Lung microvascular endothelial cell (primary cell): ENCODE data around the gene GSAP. TPM values are rescaled to one million over a fixed set of nuclear protein-coding genes. Genes with fewer than 3 reads are reported as not detected.
"Not testable (repeated sequence)": the region's sequence is repeated elsewhere in the genome, so short reads cannot be mapped to it uniquely, and the experiment has no call there.

Experiments
- DNase-seq, 2 donors: peaks; one replicate each; pipeline versions ENCODE4 v3.0.0 to v3.0.0-alpha.2; 2010; ENCODE audit warnings: low read depth in 2 of 2
- total RNA-seq: library from RNA; depleted of rRNA; stranded (reverse); fragments of >200 nt; gene quantifications from 2 replicates; pipeline ENCODE4 v1.2.1, GENCODE V29; 2014

GSAP gene, protein sequence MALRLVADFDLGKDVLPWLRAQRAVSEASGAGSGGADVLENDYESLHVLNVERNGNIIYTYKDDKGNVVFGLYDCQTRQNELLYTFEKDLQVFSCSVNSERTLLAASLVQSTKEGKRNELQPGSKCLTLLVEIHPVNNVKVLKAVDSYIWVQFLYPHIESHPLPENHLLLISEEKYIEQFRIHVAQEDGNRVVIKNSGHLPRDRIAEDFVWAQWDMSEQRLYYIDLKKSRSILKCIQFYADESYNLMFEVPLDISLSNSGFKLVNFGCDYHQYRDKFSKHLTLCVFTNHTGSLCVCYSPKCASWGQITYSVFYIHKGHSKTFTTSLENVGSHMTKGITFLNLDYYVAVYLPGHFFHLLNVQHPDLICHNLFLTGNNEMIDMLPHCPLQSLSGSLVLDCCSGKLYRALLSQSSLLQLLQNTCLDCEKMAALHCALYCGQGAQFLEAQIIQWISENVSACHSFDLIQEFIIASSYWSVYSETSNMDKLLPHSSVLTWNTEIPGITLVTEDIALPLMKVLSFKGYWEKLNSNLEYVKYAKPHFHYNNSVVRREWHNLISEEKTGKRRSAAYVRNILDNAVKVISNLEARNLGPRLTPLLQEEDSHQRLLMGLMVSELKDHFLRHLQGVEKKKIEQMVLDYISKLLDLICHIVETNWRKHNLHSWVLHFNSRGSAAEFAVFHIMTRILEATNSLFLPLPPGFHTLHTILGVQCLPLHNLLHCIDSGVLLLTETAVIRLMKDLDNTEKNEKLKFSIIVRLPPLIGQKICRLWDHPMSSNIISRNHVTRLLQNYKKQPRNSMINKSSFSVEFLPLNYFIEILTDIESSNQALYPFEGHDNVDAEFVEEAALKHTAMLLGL
- total RNA-seq = 2.0 and 3.6 TPM in 2 replicates

DNA sequence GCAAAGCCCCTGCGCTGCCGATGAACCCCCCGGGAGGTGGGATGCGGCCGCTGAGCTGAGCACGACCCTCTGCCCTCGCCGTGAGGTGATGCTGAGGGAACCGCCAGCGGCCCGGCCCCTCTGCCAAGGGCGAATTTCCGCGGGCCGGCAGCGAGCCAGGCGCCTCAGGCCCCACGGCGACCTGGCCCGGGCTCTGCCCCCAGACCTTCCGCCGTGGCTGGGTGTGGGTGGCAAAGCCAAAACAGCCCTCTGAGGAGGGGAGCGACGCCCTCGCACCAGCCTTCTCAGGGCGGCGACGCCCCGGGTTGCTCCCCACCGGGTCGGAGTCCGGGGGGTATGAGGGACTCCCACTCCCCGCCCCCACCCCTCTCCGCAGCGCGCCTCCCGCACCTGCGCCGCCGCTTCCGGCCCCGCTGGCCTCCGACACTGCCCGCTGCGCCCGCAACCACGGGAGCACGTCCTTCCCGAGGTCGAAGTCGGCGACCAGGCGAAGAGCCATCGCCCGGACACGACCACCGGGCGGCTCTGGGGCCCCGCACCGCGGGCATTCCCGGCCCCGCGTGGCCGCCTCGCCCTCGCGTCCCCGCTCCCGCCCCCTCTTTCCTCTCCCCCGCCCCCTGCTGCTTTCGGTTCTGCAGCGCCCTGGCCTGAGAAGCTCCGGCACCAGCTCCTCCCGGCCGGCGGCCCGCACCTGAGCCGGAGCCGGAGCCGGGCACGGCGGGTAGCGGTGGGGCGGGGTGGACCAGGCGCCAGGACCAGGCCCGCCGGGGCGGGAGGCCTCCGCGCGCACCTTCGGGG, at the start of gene GSAP:
TSS of gene GSAP (minus strand) at position 527 of the 798 bp plus-strand sequence. CDS start at position 499, 28 bp downstream.
- peak; percentile 34 to 50 for DNase-seq

- no peak for DNase-seq
These were observed 49.1 kb upstream of the GSAP start for GRCh38 chr7:77465256-77465655.

- DNase-seq = no peak
These were observed 48.4 kb upstream of the GSAP start for GRCh38 chr7:77464589-77464988.

- DNase-seq = not testable (repeated sequence)
These were observed 47.5 kb upstream of the GSAP start for GRCh38 chr7:77463632-77464031.

DNA sequence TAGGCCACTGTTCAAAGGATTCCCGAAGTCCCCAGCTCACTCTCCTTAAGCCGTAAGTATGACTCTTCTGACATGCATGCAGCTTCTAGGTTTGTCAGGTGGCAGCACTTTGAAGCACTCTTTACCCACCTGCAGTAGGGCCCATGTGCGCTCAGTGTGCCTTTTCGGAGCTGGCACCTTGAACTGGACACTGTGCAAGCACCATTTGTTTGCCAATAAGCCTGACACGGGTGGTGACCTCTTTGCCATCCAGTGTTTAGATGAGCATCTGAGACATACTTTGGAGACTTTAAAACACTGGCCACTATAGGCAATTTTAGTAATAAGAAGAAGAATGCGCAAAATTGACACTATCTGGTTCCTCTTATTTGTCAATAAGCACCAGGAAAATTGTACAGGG, 45.7 kb upstream of the GSAP start:
- DNase-seq = no peak

GRCh38 chr7:77461246-77461645, 45.1 kb upstream of the GSAP start:
- DNase-seq = no peak

- DNase-seq = peak; percentile 5 to 14
These were observed 43.9 kb upstream of the GSAP start for GRCh38 chr7:77460057-77460486.

- DNase-seq = no peak
These were observed 43.2 kb upstream of the GSAP start for GRCh38 chr7:77459311-77459726.

- DNase-seq = no peak
These were observed 42.6 kb upstream of the GSAP start for GRCh38 chr7:77458786-77459185.

DNA sequence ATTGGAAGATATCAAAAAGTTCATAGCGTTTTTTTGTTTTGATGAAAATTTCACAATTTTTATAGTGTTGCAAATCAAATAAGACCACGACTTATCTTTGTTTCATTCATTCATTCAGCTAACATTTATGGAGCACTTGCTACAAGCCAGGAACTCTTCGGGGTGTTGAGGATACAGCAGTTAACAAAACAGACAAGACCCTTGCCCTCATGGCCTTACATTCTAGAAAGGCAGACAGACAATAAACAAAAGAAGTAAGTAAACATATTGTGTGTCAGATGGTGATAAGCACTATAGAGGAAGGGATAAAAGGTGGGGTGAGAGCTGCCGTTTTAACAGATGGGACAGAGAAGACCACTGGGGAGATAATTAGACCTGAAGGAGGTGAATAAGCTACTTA, 41.6 kb upstream of the GSAP start:
- DNase-seq = no peak

GRCh38 chr7:77456696-77457095, 40.5 kb upstream of the GSAP start:
- DNase-seq = peak in 1 of 2 donors; percentile 13

DNA sequence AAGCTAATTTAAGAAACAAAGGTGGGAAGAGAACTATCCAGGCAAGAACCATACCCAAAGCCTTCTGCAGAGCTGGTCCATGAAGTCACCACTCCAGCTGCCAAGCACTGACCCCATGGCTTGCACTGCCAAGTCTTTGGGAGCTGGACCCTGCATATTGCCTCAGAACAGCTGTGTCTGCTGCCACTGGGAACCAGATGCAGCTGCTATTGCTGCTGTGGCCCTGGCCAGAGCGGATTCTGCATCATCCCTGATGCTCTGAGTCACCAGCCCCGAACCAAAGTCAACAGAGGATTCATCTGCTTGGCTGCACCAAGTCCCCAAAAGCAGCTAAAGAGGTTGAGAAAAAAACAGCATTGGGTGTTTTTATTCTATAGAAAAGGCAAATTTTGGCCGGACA, 39.2 kb upstream of the GSAP start:
- peak in 1 of 2 donors; percentile 89 for DNase-seq

- no peak for DNase-seq
These were observed 38.7 kb upstream of the GSAP start for GRCh38 chr7:77454802-77455201.

DNA sequence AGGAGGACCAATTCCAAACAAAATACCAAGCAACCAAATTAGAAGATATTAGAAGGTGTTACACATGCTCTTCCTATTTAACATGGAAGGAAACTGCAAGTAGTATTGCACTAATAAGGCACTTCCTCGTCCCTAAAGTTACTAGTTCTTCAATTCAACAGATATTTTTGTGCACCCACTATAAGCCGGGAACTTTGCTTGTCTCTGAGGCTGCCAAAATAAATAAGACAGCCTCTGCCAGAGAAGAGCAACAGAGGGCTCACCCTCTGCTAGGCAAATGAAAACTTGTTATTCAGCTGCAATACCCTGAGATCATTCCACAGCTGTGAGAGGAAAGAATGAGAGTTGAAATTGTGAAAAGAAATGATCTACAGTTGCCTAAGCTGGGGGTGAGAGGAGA, 37.4 kb upstream of the GSAP start:
- peak; percentile 14 to 34 for DNase-seq

- DNase-seq = not testable (repeated sequence)
These were observed 35.8 kb upstream of the GSAP start for GRCh38 chr7:77451950-77452349.

- no peak for DNase-seq
These were observed 34.5 kb upstream of the GSAP start for GRCh38 chr7:77450613-77451012.

DNA sequence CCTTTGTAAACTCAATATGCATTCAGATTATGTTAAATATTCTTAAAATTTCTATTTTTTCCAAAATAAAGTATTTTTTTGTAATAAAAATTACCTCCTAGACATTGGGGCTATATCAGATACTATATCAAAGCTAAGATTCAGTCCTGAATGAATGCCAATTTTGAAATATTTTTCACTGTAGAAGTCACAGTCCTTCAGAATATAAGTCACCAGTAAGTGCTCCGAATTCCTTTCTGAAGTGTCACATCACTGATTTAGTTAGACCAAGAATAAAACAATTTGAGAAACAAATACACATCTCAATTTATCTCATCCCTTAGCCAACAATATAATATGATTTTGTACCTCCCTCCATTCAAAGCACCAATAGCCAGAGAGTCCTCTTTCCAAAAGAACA, 33.9 kb upstream of the GSAP start:
- DNase-seq = no peak

DNA sequence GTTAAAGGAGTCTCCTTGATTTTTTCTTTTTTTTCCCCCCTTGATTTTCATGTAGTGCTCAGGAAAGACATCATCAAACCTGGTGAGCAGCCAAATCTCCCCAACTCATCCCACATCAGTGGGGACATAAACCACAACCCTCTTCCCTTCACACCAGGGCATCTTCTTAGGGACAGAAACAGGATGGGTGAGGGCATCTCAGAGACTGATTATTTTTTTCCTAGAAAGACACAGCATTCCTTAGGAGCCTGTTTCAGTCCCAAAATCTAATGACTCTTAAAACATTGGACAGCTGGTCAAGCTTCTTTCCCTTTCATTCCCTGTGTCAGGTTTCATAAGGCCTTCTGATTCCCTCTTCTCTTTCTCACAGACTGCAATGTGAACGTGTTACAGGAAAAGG, 31.5 kb upstream of the GSAP start:
- DNase-seq = no peak

DNA sequence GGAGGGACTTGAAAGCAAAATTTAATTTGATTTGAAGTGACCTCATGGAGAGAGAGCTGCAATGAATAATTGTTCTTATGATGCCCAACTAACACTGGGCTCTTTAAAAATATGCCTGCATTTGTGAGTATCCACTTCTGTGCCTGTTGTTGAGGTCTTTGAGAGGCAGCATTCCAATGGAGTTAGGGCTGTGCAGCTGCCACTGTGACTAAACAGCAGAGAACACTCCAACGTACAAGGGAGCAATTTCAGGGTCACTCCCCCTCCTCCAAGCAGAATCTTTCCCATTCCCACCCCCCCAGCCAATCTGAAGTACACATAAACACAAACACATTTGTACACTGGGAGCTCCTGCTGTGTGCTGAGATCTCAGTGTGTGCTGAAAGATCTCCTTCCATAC, 28.0 kb upstream of the GSAP start:
- no peak for DNase-seq

DNA sequence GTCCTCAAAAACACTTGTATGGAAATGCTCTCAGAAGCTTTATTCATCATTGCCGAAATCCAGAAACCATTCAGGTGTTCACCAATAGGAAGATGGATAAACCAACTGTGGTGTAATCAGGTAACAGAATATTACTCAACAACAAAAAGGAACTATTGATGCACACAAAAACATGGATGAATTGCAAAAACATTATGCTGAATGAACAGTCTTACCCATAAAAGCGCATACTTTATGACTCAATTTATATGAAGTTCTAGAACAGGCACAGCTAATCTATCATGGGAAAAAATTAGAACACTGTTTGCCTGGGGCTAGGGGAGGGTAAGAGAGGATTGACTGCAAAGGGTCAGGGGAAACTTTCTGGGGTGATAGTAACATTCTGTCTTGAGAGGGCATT, 26.9 kb upstream of the GSAP start:
- no peak for DNase-seq

- peak; percentile 11 to 65 for DNase-seq
These were observed 26.5 kb upstream of the GSAP start for GRCh38 chr7:77442636-77443035.

GRCh38 chr7:77441046-77441445, 24.9 kb upstream of the GSAP start:
- no peak for DNase-seq
